GM12865 (cell line): ENCODE measurements around the gene NOTCH1.

Experiments
- DNase-seq: peaks from one replicate; pipeline ENCODE4 v3.0.0; 2010; ENCODE audit warnings: low read depth
- H3K4me3 ChIP-seq: 2 replicates; pipeline ENCODE4 v1.5.1; 2011; ENCODE audit warnings: mild to moderate bottlenecking, low read depth, low read length, control low read depth
- TF ChIP-seq, protein P1 (sequence below): IDR thresholded peaks from 2 replicates; pipeline ENCODE4 v1.5.1; 2011; ENCODE audit warnings: low read length, control low read depth, low read depth, inconsistent platforms; ENCODE audit not compliant: insufficient read depth; ENCODE audit errors: missing control alignments

Gene NOTCH1

GRCh38 chr9:136588663-136589464 lies 43.0 kb upstream of the NOTCH1 start:
- no peak for DNase-seq
- H3K4me3 ChIP-seq: no peak overlapping the region
- TF ChIP-seq, protein P1, sequence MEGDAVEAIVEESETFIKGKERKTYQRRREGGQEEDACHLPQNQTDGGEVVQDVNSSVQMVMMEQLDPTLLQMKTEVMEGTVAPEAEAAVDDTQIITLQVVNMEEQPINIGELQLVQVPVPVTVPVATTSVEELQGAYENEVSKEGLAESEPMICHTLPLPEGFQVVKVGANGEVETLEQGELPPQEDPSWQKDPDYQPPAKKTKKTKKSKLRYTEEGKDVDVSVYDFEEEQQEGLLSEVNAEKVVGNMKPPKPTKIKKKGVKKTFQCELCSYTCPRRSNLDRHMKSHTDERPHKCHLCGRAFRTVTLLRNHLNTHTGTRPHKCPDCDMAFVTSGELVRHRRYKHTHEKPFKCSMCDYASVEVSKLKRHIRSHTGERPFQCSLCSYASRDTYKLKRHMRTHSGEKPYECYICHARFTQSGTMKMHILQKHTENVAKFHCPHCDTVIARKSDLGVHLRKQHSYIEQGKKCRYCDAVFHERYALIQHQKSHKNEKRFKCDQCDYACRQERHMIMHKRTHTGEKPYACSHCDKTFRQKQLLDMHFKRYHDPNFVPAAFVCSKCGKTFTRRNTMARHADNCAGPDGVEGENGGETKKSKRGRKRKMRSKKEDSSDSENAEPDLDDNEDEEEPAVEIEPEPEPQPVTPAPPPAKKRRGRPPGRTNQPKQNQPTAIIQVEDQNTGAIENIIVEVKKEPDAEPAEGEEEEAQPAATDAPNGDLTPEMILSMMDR: no peak

GRCh38 chr9:136587944-136588662 lies 42.3 kb upstream of the NOTCH1 start:
- TF ChIP-seq, protein P1: no peak
- no peak for DNase-seq
- H3K4me3 ChIP-seq: no peak overlapping the region

GRCh38 chr9:136587145-136587943 lies 41.5 kb upstream of the NOTCH1 start:
- H3K4me3 ChIP-seq: no peak overlapping the region
- TF ChIP-seq, protein P1: no peak
- DNase-seq: no peak

- no peak overlapping the region for H3K4me3 ChIP-seq
- DNase-seq: no peak
- TF ChIP-seq, protein P1: no peak
These were observed 40.6 kb upstream of the NOTCH1 start for GRCh38 chr9:136586391-136586953.

DNA sequence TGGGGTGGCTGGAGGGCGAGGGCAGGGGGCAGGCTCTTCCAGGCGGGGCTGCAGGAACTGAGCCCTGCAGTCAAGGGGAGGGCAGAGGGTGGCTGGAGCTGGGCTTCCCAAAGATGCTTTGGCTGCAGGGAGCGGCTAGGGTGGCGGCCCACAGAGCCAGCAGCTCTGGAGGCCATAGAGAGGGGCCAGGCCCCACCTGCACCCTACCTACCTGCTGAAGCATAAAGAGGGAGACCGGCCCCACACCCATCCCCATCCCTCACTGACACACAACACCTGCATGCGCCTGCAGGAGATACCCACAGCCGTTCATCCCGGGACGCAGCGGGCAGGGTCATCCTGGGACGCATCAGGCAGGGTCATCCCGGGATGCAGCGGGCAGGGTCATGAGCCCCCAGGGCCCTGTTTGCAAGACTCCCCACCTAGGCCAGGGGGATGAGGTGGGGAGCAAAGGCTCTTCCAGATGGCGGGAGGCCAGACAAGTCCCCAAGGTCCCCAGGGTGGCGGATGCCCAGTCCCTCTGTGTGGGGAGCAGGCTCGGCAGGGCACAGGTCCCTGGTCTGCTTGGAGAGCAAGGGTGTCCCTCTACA lies 39.8 kb upstream of the NOTCH1 start:
- TF ChIP-seq, protein P1: no peak
- DNase-seq: no peak
- no peak overlapping the region for H3K4me3 ChIP-seq

- no peak overlapping the region for H3K4me3 ChIP-seq
- TF ChIP-seq, protein P1: no peak
- DNase-seq: no peak
These were observed 39.1 kb upstream of the NOTCH1 start for GRCh38 chr9:136584934-136585333.
